Lower leg skin (tissue), 3 donors: ENCODE results near the gene GMPR.

Experiments
- CTCF ChIP-seq, 3 donors: fragments of 450-650 bp; IDR thresholded peaks; one replicate each; pipeline ENCODE4 v1.5.1; 2016; ENCODE audit warnings: antibody characterized with exemption in 3 of 3, mild to moderate bottlenecking in 3 of 3, moderate library complexity in 2 of 3
- POLR2A ChIP-seq, 2 donors: fragments of 450-650 bp; IDR thresholded peaks; one replicate each; pipeline ENCODE4 v1.6.1; 2016 to 2017; ENCODE audit warnings: antibody characterized with exemption in 2 of 2, mild to moderate bottlenecking in 1 of 2, moderate library complexity in 1 of 2

- TF ChIP-seq CTCF (IDR thresholded peaks at IDR 0.05) (no peak), POLR2A (IDR thresholded peaks at IDR 0.05) (no peak)
Observed at GRCh38 chr6:16324184-16324583, 85.8 kb downstream of the GMPR start.
